HG03175 (cell line): ENCODE data around the gene BICD2.

Experiments
- ATAC-seq: cut with Tn5 transposase; IDR thresholded peaks from one replicate; pipeline ENCODE4 v1.9.1; 2021; ENCODE audit warnings: mild to moderate bottlenecking, moderate library complexity; ENCODE audit not compliant: unreplicated experiment

Gene BICD2

DNA sequence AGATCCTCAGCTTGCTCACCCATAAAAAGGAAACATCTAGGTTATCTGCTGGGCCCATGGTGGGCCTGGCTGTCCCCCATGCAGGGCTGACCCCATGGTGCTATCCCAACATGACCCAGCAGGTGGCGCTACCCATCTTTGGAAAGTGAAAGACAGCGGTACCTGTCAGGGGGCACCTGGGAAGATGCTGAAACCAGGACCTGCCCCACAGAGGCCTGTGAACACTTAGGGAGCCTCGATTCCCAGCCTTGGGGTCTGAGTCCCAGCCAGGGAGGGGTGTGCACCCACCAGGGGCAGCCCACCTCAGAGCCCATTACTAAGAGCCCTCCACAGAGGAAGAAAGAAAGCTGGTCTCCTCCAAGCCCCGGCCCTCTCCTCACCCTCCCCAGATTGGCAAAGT lies 48.1 kb downstream of the BICD2 start:
- ATAC-seq: peak; percentile 58

DNA sequence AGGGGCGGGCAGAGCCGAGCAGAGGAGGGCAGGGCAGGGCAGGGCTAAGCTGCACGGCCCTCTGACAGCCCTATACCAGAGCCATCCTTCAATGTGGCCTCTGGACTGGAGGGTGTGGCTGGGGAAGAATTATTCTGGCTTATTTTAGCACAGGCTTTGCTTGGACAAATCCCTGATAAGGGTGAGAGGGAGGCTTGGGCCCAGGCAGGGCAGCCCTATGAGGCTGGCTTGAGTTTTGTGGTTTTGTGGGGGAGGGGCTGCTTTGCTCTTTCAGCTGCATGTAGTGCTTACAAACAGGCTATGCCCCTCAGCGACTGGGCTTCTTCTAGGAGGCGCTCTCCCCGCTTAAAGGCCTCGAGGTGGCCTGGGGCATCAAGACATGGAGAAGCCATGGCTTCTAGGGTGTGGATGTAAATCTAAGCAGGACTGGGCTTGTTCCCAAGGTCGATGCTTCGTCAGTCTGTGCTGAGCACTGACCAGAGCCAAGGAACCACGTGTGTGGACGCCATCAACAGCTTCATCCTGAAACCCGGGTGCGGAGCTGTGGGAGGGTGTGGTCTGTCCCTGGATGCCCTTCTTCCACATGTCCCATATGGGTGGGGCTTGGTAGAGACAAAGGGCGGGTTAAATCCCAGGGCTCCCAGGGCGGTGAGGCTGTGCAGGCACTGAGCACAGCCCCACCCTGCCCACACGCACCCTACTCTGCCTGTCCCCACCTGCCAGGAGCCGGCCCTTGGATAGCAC lies 49.0 kb downstream of the BICD2 start:
- ATAC-seq: no peak

DNA sequence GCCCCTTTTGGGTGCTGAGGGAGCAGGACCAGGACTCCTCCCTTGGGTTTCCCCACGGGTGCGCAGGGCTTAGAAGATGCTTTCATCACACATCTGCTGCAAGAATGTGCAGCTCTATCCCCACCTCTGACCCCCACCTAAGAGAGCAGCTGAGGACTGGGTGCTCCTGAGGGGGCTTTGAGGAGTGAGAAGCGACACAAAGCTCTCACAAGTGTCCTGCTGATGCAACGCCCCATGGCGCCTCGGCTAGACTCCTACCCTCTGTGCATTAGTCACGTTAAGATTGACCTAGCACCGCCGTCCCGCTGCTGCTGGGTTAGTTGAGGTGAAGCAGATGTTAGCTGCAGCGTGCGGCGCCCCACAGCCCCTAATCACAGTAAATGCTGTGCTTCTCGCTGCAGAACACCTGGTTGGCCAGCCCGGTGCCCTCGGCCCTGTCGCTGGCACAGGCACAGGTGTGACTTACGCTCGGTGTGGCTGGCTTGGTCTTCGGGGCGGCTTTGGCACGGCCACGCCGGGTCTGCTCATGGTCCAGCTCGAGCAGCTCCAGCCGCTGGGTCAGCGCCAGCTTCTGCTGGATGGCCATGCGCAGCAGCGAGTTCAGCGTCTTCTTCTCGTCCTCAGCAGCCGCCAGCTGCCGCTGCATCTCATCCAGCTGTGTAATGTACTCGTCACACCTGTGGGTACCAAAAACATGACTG lies 49.7 kb downstream of the BICD2 start:
- ATAC-seq: no peak

DNA sequence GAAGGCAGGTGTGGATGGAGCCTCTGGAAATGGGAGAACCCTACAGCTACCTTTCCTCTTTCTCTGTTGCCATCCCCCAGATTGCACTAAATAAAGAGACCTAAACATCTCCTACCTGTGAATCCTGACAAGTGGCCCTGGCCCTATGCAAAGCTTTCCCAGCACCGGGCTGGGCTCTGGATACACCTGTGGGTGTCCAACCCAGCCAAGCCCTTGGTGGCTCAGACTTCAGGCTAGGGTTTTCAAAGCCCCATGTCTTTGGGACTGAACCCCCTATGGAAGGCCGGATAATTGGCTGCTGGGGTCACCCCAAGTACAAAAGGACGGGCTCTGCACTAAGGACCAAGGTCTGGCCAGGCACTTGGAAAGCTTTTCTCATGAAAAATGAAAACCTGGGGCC lies 50.6 kb downstream of the BICD2 start:
- ATAC-seq: no peak

DNA sequence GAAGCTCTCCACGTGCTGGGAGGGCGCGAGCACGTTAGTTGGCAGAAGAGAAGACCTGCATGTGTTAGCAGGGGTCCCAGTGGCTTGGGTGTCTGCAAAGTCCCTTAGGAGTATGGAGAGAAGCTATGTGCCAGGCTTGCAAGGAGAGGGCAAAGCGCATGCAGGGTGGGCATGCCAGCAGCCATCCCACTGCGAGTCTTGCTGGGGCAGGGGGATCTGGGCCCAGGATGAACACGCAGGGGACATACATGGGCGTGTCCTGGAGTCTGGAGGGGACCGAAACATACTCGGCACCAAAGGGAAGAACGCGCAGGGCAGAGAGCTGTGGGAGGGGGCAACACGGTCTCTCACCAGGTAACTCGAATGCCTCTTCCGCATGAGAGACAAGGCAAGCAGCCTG lies 51.1 kb downstream of the BICD2 start:
- ATAC-seq: no peak

DNA sequence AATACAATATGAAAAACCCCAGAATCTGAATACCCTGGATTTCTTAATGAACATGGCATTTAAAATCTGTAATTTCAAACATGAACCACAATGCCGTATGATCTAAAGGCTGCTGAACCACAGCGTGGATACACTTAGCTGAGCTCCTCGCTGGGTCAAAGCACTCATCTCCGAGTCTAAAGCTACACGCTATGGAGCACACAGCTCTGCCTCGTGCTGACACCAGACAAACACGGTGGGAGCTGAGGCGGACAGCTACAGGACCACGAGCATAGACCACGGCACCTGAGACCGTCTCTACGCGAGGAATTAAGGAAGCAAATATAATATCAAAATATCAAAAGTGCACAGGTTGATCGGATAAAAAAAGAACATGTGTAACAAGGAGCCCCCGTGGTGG lies 51.9 kb downstream of the BICD2 start:
- ATAC-seq: no peak

DNA sequence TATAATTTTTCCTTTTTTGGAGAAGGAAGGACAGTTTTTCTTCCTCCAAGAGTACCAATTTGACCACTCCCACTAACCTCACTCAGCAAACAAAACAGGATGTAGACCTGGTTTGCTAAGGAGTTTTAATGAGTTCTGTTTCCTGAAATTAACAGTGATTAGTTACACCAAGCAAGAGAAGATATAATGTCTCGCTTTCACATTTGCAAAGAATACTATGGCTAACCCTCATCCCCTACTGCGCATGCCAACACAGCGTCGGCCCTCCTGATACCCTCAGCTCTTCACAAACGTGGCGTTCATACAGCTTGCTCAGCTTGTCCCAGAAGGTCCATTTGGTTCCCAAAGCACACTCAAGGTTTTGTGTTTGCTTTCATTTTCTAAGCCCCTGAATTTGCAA lies 52.8 kb downstream of the BICD2 start:
- ATAC-seq: no peak

DNA sequence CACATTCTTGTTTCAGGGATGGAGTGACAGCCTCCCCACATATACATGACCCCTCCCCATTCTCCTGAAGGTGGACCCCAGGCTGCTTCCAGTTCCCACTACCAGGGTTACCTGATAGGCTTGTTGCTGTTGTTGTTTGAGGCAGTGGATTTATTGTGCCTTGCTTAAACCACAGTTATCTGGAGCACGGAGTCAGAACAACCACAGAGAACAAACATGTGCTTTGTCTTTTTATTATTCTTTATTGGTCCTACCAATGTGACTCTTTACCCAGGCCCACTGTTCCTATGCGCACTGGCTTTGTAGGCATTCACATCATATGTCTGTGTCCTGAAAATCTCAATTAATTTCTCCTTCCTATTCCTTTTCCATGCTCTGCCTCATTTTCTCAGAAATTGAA lies 53.5 kb downstream of the BICD2 start:
- ATAC-seq: no peak

DNA sequence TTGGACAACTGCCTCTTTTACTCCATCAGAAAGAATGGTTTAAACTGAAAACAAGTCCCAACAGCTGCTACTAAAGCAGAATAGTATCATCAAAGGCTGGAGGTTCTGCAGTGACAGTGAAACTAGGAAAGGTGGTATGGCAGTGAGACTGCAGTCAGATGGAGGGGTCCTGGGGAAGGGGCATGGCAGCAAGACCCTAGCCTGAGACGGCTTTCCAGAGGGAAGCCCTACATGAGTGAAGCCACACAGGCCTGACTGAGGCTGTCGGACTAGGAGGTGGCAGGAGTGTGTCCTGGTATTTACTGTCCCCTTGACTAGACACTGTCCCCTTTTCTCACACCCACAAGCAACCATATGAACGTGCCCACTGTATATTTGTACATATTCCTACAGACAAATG lies 54.3 kb downstream of the BICD2 start:
- no peak for ATAC-seq

DNA sequence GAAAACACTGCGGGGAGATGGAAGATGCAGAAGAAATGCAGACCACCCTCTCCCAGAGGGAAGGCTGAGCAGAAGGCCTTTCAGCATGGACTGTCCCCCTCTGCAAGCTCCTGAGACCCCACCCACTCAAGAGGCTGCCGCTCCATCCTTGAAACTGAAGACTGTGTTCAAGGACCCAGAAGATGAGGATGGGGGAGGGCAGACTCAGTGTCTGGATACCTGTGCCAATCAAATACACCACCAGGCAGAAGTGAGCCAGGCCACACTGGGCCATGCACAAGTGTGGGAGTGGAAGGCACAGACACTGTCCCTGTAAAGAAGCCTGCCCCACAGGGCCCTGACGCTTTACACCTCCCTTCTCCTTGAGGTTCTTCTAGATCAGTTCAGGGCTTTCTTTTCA lies 54.7 kb downstream of the BICD2 start:
- no peak for ATAC-seq

DNA sequence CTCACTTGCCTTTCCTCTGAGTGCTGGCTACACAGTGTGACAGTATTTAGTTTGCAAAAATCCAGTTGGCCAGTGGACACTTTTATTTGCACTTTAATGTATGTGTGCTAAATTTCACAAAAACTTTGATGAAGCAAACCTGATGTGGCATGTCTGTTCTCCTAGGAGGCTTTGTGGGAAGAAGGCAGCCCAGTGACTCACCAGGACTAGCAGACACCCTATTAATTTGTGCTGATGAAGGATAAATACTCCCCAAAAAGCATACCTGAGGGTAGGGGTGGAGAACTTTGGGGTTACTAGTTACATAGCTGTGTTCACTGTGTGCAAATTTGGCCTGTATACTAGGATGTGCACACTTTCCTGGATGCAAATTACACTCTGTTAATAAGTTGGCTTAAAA lies 55.4 kb downstream of the BICD2 start:
- ATAC-seq: no peak

DNA sequence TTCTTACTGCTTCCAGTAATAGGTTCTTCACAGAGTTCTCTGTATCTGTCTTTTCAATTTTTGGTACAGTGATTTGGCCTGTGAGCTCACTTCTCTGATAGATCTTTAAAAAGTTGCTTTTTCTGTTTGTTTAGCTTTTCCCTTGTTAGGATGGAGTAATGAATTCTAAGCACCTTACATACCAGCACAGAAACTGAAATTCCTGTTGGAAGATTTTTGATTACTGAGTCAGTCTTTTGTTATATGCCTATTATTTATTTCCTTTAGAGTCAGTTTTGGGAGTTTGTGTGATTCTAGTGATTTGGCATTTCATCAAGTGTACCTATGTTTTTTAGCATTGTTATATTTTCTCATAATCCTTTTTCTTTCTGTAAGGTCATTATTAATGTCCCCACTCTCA lies 57.1 kb downstream of the BICD2 start:
- no peak for ATAC-seq

DNA sequence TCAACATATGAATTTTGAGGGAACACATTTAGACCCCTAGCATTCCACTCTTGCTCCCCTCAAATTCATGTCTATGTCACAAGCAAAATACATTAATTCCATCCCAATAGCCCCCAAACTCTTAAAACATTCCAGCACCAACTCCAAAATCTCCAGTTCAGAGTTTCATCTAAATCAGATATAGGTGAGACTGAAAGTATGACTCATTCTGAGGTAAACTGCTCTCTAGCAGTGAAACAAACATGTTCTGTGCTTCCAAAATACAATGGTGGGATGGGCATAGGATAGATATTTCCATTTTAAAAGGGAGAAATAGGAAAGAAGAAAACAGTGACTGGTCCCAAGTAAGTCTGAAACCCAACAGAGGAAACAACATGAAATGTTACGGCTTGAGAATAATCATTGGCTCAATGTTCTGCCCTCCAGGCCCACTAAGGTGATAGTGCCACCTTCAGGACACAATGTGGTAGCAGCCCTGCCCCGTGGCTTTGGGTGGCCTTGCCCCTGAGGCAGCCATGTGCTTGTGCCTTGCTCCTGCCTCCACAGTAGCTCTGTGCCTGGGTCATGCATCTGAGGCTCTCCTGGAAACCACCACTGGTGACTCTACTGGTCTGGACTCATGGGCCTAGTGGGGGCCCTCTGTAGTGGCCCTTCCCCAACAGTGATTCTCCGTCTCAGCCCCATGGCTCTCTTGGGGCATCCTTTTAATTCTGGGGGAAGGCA lies 58.3 kb downstream of the BICD2 start:
- ATAC-seq: peak; percentile 61

DNA sequence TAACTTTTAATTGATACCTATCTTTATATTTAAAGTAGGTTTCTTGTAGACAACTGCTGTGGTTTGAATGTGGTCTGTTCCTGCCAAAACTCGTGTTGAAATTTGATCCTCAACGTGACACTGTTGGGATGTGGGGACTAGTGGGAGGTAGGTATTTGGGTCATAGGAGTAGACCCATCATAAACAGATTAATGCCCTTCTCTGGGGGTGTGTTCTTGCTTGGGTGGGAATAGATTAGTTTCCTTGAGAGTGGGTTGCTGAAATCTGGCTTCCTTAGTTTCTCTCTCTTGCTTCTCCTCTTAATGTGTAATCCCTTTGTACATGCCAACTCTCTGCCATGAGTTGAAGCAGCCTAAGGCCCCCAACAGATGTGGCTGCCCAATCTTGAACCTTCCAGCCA lies 60.1 kb downstream of the BICD2 start:
- ATAC-seq: no peak

DNA sequence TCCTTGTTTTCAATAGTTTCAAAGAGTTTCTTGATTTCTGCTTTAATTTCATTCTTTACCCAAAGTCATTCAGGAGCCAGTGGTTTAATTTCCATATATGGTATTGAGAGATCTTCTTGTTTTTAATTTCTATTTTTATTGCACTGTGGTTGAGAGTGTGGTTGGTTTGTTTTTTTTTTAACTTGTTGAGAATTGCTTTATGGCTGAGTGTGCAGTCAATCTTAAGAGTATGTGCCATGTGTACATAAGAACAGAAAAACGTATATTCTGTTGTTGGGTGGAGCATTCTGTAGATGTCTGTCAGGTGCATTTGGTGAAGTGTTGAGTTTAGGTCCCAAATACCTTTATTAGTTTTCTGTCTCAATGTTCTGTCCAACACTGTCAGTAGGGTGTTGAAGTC lies 68.0 kb downstream of the BICD2 start:
- ATAC-seq: no peak

DNA sequence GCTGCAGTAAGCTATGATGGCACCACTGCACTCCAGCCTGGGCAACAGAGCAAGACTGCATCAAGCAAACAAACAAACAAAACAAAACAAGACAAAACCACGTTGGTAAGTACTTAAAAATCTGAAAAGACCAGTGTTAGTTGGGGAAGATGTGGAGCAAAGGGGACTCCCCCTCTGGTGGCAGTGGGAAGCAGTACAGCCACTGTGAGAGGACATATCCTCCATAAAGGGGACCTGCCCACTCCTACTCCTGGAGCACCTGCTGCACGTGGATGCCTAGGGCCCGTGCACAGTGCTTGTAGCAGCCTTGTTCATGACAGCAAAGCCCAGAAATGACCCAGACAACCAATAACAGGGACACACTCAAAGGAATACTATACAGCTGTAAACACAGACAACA lies 77.7 kb downstream of the BICD2 start:
- no peak for ATAC-seq

DNA sequence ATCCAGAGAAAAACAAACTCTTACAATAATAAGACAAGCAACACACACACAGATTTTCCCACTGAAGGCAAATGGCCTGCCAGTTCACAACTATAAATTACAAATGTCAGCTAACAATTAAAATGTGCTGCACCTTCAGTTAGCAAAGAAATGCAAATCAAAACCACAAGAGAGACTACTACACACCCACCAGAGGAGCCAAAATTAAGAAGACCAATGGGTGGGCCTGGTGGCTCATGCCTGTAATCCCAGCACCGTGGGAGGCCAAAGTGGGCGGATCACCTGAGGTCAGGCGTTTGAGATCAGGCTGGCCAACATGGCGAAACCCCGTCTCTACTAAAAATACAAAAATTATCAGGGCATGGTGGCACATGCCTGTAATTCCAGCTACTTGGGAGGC lies 79.6 kb downstream of the BICD2 start:
- ATAC-seq: no peak

DNA sequence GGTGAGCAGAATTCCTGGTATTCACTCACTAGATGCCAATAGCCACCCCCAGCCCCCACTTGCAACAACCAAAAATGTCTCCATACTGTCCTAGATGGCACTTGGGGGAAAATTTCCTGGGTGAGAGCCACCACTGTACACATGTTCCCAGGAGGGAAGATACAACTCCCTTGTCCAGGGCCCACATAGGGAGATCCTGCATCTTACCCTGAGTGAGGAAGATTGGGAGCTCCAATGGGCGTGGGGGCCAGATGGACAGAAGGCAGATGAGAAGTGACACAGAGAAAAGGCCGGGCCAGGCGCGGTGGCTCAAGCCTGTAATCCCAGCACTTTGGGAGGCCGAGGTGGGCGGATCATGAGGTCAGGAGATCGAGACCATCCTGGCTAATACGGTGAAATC lies 82.4 kb downstream of the BICD2 start:
- no peak for ATAC-seq

DNA sequence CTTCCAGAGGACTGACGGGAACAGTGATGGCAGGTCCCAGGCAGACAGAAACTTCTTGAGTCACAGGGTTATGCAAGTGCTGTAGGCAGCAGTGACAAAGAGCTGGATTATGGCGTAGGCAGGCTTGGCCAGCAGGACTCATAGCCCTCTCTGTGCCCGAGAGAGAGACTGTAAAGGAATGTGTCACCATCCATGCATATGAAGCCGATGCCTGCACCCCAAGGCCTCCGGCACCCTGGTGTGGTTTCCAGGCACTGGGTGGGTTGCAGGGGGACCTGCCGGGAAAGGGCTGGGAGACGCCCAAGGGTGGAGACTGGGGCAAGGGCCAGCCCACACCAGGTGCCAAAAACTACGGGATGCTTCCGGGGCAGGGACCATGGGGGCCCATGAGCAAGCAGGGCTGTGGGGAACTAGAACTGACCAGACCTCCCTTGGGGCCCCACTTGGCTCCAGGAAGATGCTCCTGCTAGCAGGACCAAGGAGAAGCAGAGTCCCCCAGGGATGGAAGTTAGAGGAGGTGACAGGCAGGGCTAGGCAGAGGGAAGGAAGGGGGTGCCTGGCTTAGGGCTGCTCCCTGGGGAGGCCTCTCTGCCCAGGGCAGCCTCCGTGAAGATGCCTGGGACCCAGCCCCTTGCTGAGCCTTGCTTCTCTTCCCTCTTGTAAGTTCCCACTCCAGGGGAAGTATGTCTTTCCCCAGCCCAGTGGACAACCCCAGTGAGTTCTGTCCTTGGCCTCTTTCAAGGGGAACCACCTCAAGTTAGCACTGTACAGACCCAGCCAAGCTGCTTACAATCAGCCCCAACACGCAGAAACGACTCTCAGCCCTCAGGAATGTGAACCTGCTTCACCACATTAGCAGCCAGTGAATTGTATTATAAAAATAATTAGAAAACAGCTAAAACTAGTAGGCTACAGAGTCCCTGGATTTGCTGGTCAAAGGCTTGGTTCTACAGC lies 84.2 kb downstream of the BICD2 start:
- no peak for ATAC-seq

DNA sequence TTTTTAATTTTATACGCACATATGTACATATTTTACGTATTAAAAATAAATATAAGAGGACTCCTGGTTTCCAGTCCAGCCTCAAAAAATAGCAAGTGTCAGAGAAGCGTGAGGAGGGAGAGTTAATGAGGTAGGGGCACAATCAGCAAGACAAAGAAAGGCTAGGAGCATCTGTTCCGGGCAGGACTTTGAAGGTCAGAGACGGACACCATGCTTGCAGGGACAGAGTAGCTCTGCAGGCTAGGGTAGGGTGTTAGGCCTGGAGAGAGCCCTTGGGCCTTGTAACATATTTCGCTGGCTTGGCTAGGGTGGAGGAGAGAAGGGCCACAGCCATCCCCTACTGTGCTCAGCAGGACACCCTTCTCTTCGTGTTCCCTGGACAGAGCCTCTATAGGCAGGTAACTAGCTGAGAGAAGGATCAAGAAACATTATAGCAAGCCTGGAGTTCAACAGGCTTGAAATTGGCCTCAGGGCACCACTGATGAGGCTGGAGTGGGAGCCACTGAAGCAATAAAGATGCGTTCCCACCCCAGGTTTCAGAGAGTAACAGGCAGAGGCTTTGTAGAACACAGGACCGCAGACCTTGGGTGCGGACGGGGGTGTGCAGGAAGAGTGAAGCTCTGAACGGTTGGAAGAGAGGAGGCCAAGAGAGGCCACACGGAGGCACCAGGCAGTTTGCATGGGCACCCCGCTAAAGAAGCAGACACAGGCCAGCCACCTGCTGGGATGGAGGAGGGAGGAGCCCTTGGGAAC lies 85.0 kb downstream of the BICD2 start:
- no peak for ATAC-seq
